OCI-LY3 (cell line): ENCODE data around the gene OVOL3.
"Not testable (repeated sequence)": the region's sequence is repeated elsewhere in the genome, so short reads cannot be mapped to it uniquely, and the experiment has no call there.

Source experiments
- H2AFZ ChIP-seq: fragments of 200-600, 300-600 bp; shearing (Covaris generic); 2 replicates; pipeline ENCODE4 v1.6.0; 2014; ENCODE audit warnings: antibody characterized with exemption, low read depth, low read length
- H3K27ac ChIP-seq: fragments of 200-600, 300-600 bp; sonication (generic); 2 replicates; pipeline ENCODE4 v1.5.1; 2014; ENCODE audit warnings: mild to moderate bottlenecking, low read length, moderate library complexity, mixed read lengths
- H3K27me3 ChIP-seq: fragments of 200-600, 300-600 bp; sonication (generic); 2 replicates; pipeline ENCODE4 v1.6.1; 2014; ENCODE audit warnings: low read depth, low read length, mixed read lengths
- H3K36me3 ChIP-seq: fragments of 200-600, 300-600 bp; sonication (generic); replicated peaks from 2 replicates; pipeline ENCODE3; 2014; ENCODE audit warnings: low read depth, low read length, mixed read lengths
- H3K4me1 ChIP-seq: fragments of 300-600, 200-600 bp; sonication (generic); 2 replicates; pipeline ENCODE4 v1.6.1; 2014; ENCODE audit warnings: low read length, mixed read lengths
- H3K4me2 ChIP-seq: fragments of 200-600, 300-600 bp; sonication (generic); 2 replicates; pipeline ENCODE4 v1.6.1; 2014; ENCODE audit warnings: low read length, mixed read lengths
- H3K4me3 ChIP-seq: fragments of 300-600, 200-600 bp; sonication (generic); 2 replicates; pipeline ENCODE4 v1.5.1; 2014; ENCODE audit warnings: antibody characterized with exemption, mild to moderate bottlenecking, low read length, moderate library complexity
- H3K79me2 ChIP-seq: fragments of 300-600, 200-600 bp; shearing (Covaris generic); 2 replicates; pipeline ENCODE4 v1.6.1; 2014; ENCODE audit warnings: mild to moderate bottlenecking, low read length, mixed read lengths
- H3K9ac ChIP-seq: fragments of 300-600, 200-600 bp; shearing (Covaris generic); 2 replicates; pipeline ENCODE4 v1.6.0; 2014; ENCODE audit warnings: mild to moderate bottlenecking, low read length, moderate library complexity
- H3K9me3 ChIP-seq: fragments of 200-600, 300-600 bp; shearing (Covaris generic); 2 replicates; pipeline ENCODE4 v1.6.1; 2014; ENCODE audit warnings: low read length, mixed read lengths; ENCODE audit not compliant: insufficient read depth
- H4K20me1 ChIP-seq: fragments of 200-600, 300-600 bp; sonication (generic); 2 replicates; pipeline ENCODE4 v1.6.1; 2016; ENCODE audit warnings: low read length, mixed read lengths; ENCODE audit not compliant: insufficient read depth
- EZH2phosphoT487 ChIP-seq: fragments of 200-600 bp; shearing (Covaris generic); IDR thresholded peaks from 2 replicates; pipeline ENCODE4 v1.6.1; 2018; ENCODE audit warnings: antibody characterized with exemption, mixed run types, low read depth
- TF ChIP-seq, protein P1 (sequence below): fragments of 200-600, 300-600 bp; sonication (generic); IDR thresholded peaks from 2 replicates; pipeline ENCODE4 v1.5.1; 2014; ENCODE audit warnings: antibody characterized with exemption, low read length, low read depth

OVOL3 gene

DNA sequence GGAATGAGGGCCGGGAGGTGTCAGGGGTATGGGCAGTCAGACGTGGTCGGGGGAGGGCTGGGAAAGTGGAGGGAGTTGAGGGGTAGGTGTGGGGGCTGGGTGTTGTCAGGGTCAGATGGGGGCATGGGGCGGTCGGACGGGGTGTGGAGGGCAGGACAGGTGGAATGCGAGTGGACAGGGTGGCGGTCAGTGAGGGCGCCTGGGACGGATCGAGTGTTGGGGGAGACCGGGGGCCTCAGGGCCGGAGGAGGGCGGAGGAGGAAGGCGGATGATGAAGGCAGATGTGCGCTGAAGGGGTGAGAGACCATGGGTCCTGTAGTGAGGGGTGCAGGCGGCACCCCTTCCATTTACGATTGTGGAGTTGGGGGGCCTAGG, 10.0 kb downstream of the OVOL3 start:
- Histone ChIP-seq H3K4me3 (no peak overlapping the region), H3K9ac (no peak overlapping the region), H3K79me2 (peaks cover 4% of the 10 kb centered on the region; the same call in 1 of the 2 replicates), H4K20me1 (0 out of 2 replicates have a peak, but pooled peaks cover 3% of the 10 kb centered on the region), H3K36me3 (peaks cover 35% of the 10 kb centered on the region), H3K4me1 (peaks cover 11% of the 10 kb centered on the region), H3K9me3 (no peaks in the 10 kb centered on the region), H3K27ac (no peak overlapping the region), H2AFZ (no peak overlapping the region), H3K27me3 (no peaks in the 10 kb centered on the region), H3K4me2 (no peak overlapping the region)
- TF ChIP-seq EZH2phosphoT487 = no peak
- TF ChIP-seq, protein P1, sequence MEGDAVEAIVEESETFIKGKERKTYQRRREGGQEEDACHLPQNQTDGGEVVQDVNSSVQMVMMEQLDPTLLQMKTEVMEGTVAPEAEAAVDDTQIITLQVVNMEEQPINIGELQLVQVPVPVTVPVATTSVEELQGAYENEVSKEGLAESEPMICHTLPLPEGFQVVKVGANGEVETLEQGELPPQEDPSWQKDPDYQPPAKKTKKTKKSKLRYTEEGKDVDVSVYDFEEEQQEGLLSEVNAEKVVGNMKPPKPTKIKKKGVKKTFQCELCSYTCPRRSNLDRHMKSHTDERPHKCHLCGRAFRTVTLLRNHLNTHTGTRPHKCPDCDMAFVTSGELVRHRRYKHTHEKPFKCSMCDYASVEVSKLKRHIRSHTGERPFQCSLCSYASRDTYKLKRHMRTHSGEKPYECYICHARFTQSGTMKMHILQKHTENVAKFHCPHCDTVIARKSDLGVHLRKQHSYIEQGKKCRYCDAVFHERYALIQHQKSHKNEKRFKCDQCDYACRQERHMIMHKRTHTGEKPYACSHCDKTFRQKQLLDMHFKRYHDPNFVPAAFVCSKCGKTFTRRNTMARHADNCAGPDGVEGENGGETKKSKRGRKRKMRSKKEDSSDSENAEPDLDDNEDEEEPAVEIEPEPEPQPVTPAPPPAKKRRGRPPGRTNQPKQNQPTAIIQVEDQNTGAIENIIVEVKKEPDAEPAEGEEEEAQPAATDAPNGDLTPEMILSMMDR = no peak

DNA sequence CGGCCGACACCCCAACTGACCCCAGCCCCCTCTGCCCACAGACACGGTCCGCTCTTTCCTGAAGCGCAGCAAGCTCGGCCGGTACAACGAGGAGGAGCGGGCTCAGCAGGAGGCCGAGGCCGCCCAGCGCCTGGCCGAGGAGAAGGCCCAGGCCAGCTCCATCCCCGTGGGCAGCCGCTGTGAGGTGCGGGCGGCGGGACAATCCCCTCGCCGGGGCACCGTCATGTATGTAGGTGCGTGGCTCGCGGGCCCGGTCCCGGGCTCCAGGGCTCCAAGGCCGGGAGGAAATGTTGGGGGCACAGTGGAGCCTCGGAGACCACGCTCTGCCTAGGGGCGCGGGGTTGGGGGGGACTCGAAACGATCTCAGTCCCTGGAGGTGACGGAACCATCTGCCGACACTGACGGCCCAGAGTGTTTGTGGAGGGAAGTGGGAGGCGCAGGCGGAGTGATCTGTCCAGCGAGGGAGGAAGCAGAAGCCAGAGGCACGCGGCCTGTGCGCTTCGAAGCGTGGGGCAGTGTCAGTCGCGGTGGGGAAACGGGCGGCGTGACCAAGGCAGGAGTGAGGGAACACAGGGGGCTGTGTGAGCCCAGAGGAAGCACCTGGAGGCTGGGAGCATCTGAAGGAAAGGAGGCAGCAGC, 10.7 kb downstream of the OVOL3 start:
- no peak overlapping the region for H3K4me3 ChIP-seq
- no peaks in the 10 kb centered on the region for H3K9me3 ChIP-seq
- no peak overlapping the region for H3K9ac ChIP-seq
- no peak overlapping the region for H3K4me2 ChIP-seq
- H3K27ac ChIP-seq = no peak overlapping the region
- no peak overlapping the region for H2AFZ ChIP-seq
- TF ChIP-seq, protein P1 = no peak
- TF ChIP-seq EZH2phosphoT487 = no peak
- H4K20me1 ChIP-seq = no peaks in the 10 kb centered on the region
- H3K27me3 ChIP-seq = no peaks in the 10 kb centered on the region
- no peaks in the 10 kb centered on the region for H3K79me2 ChIP-seq
- peaks cover 7% of the 10 kb centered on the region; the same call in 1 of the 2 replicates for H3K4me1 ChIP-seq
- H3K36me3 ChIP-seq = peaks cover 35% of the 10 kb centered on the region

DNA sequence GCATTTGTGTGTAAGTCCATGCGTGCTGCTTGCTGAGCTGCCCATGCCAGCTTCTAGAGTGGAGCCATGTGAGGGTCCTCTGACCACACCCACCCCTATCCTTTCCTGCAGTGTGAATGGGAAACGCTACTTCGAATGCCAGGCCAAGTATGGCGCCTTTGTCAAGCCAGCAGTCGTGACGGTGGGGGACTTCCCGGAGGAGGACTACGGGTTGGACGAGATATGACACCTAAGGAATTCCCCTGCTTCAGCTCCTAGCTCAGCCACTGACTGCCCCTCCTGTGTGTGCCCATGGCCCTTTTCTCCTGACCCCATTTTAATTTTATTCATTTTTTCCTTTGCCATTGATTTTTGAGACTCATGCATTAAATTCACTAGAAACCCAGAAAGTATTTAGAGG, 14.6 kb downstream of the OVOL3 start:
- peaks cover 12% of the 10 kb centered on the region; the same call in 1 of the 2 replicates for H3K4me1 ChIP-seq
- no peak overlapping the region for H3K27ac ChIP-seq
- H3K36me3 ChIP-seq = peaks cover 16% of the 10 kb centered on the region
- TF ChIP-seq EZH2phosphoT487 = no peak
- TF ChIP-seq, protein P1 = no peak
- H2AFZ ChIP-seq = no peak overlapping the region
- H3K4me3 ChIP-seq = no peak overlapping the region
- H3K4me2 ChIP-seq = no peak overlapping the region
- no peak overlapping the region for H3K9ac ChIP-seq
- no peaks in the 10 kb centered on the region for H3K9me3 ChIP-seq
- H3K27me3 ChIP-seq = no peaks in the 10 kb centered on the region
- no peaks in the 10 kb centered on the region for H4K20me1 ChIP-seq
- H3K79me2 ChIP-seq = no peaks in the 10 kb centered on the region

DNA sequence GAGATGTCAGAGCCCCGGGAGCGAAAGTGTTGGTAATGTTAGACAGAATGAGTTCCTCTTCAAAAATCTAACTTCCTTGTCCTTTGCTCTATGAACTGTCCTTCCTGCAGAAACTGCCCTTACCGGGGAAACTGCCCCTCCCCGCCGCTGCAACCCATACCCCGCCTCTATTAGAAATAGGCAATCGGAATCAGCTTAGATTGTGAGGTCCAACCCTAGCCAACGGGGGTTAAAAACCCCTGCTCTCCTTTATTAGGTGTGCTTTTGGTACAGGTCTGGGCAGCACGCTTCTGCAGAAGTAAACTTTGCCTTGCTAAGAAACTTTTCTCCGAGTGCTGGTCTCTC, 17.4 kb downstream of the OVOL3 start:
- Histone ChIP-seq H3K79me2 (no peaks in the 10 kb centered on the region), H3K27ac (peak overlapping the region; percentile 66), H3K9ac (peak overlapping the region; percentile 77), H3K4me2 (peak overlapping the region; percentile 92), H3K4me1 (peaks cover 17% of the 10 kb centered on the region; the same call in 1 of the 2 replicates), H2AFZ (peak overlapping the region; percentile 72), H3K4me3 (peak overlapping the region; percentile 77), H4K20me1 (no peaks in the 10 kb centered on the region), H3K36me3 (peaks cover 11% of the 10 kb centered on the region), H3K9me3 (no peaks in the 10 kb centered on the region), H3K27me3 (no peaks in the 10 kb centered on the region)
- TF ChIP-seq, protein P1 = no peak
- no peak for TF ChIP-seq EZH2phosphoT487

DNA sequence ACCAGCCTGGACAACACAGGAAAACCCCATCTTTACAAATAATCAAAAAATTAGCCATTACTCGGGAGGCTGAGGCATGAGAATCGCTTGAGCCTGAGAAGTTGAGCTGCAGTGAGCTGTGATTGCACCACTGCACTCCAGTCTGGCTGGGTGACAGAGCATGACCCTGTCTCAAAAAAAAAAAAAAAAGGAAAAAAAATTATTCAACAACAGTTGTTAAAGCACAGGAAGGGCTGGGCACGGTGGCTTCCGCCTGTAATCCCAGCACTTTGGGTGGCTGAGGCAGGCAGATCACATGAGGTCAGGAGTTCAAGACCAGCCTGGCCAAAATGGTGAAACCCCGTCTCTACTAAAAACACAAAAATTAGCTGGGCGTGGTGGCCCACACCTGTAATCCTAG, 20.3 kb downstream of the OVOL3 start:
- peaks cover 19% of the 10 kb centered on the region for H3K4me1 ChIP-seq
- H3K36me3 ChIP-seq, H3K27me3 ChIP-seq, H3K4me2 ChIP-seq, H3K9ac ChIP-seq, H4K20me1 ChIP-seq, H3K4me3 ChIP-seq, H2AFZ ChIP-seq, H3K79me2 ChIP-seq, H3K9me3 ChIP-seq, H3K27ac ChIP-seq: not testable (repeated sequence)

DNA sequence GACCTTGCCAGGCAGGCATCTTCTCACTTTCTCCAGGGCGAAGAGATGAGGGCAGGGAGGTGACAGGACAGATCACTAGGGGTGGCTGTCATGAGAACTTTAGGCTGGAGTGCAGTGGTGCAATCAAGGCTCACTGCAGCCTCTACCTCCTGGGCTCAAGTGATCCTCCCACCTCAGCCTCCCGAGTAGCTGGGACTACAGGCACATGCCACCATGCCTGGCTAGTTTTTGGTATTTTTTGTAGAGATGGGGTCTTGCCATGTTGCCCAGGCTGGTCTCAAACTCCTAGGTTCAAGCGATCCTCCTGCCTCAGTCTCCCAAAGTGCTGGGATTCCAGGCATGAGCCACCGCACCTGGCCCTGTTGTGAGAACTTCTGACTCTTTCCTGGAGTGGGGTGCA, 23.9 kb downstream of the OVOL3 start:
- not testable (repeated sequence) for H3K4me2 ChIP-seq, H3K9ac ChIP-seq, H3K9me3 ChIP-seq, H4K20me1 ChIP-seq, H2AFZ ChIP-seq, H3K27ac ChIP-seq, H3K79me2 ChIP-seq, H3K36me3 ChIP-seq, H3K27me3 ChIP-seq, H3K4me3 ChIP-seq
- peaks cover 21% of the 10 kb centered on the region for H3K4me1 ChIP-seq
